ENCODE data around the gene NOS3.
A peak's percentile ranks its signal among the peaks of the same experiment; 100 is the strongest.
"Not testable (repeated sequence)": the region's sequence is repeated elsewhere in the genome, so short reads cannot be mapped to it uniquely, and the experiment has no call there.

NOS3 gene

DNA sequence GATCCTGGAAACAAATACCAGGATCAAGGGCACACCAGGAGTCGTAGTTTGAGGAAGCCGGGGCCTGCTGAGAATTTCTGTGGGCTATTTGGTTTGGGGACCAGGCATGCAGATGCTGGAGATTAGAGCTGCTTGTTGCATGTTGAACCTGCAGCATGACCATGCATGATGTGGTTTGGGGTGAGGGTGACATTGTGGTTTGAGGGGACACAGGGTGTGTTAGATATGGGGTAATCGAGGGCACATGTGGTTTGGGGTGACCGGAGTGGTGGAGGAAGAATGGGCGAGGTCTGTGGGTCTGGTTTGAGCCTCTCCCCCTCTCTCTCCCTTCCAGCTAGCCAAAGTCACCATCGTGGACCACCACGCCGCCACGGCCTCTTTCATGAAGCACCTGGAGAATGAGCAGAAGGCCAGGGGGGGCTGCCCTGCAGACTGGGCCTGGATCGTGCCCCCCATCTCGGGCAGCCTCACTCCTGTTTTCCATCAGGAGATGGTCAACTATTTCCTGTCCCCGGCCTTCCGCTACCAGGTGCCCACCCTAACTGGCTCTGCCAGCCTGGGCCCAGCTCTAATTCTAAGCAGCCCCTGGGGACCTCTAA is 10.2 kb downstream of the NOS3 start:
- DNase-seq (ENCODE audit: low read depth in 2 of 2): no peak

DNA sequence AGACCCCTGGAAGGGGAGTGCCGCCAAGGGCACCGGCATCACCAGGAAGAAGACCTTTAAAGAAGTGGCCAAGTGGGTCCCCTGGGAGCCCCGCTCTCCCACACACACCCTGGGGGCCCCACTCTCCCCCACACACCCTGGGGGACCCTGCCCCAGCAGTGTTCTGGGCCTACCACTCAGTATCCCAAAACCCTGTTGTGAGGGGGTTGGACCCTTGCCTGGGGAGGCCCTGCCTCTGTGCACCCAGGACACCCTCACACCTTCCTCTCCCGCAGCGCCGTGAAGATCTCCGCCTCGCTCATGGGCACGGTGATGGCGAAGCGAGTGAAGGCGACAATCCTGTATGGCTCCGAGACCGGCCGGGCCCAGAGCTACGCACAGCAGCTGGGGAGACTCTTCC is 10.7 kb downstream of the NOS3 start:
- no peak for DNase-seq (ENCODE audit: low read depth in 2 of 2)

DNA sequence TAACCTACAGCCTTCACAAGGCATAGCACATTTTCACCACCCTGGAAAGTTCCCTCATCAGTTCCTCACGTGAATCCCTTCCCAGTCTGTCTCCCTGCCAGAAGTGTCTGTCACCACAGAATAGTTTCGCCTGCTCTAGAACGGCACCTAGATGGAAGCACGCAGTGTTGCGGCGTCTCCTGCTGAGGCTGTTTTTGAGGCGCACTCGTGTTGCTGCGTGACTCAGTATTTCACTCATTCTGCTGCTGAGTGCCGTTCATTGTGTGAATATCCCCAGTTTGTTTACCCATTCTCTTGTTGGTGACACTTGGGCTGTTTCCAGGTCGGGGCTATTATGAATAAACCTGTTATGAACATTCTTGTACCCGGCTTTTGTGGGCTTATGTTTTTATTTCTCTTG is 12.8 kb downstream of the NOS3 start:
- DNase-seq (ENCODE audit: low read depth in 2 of 2): no peak

DNA sequence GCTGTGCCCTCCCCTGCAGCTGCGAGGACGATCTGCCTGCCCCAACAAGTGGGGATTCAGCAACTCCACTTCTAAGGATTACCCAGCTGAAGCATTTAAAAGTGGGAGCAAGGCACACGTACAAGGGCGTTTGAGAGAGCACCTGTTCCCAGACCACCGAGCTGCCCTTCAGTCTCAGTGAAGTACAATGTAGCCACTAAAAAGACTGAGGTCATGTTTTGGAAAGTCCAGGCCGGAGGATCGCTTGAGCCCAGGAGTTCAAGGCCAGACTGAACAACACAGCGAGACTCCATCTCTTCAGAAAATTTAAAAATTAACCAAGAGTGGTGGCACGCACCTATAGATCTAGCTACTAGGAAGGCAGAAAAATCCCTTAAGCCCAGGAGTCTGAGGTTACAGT is 14.7 kb downstream of the NOS3 start:
- no peak for DNase-seq (ENCODE audit: low read depth in 2 of 2)

DNA sequence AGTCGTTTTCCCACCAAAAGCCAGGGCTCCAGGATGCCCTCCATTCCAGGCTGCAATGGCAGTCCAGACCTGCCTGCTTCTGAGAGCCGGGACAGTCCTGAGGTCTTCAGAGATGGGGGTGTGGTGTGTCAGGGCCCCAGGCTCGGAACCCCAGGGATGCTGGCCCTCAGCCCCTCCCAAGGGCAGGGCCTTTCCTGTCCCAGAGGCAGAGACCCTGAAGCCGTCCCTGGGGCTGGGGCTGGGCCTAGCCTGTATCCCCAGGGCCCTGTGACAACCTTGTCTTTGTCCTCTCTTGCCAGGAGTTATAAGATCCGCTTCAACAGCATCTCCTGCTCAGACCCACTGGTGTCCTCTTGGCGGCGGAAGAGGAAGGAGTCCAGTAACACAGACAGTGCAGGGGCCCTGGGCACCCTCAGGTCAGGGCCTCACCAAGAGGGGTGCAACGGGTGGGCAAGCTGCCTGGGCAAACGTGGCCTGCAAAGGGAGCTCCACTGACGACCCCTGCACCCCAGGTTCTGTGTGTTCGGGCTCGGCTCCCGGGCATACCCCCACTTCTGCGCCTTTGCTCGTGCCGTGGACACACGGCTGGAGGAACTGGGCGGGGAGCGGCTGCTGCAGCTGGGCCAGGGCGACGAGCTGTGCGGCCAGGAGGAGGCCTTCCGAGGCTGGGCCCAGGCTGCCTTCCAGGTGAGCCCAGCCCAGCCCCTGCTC is 15.9 kb downstream of the NOS3 start:
- DNase-seq (ENCODE audit: low read depth in 2 of 2): no peak

DNA sequence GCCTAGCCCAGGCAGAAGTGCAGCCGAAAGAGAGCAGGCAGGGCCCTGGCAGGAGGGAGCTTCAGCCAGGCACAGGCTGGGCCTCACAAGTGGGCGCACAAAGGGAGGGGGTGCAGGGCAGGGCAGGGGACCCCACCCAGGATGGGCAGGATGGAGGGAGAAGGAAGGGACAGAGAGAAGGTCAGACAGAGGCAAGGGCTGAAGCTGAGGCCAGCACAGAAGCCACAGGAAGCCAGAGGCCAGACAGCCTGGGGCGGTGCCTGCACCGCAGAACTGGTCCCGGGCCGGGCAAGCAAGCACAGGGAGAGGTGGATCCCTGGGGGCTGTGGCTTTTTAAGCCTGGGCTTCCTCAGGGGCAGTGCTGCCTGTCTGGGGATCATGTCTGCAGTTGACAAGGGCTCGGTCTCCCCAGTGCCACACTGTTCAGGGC is 16.7 kb downstream of the NOS3 start:
- DNase-seq (ENCODE audit: low read depth in 2 of 2): no peak

DNA sequence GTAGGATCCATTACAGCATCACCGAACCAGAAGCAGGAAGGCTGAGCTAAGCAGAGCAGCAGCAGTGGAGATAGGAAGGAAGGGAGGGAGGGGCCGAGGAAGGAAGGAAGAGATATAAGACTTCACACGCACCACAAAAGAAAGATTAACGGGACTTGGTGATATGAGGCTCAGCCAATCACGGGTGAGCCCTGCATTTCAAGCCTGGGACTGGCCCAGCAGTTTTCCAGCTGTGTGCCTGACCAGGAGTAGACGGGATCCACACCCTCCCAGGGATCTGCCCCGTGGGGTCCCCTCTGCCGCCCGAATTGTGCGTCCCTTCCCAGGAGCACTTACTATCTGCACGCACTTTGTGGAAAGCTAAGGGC is 17.3 kb downstream of the NOS3 start:
- no peak for DNase-seq (ENCODE audit: low read depth in 2 of 2)

DNA sequence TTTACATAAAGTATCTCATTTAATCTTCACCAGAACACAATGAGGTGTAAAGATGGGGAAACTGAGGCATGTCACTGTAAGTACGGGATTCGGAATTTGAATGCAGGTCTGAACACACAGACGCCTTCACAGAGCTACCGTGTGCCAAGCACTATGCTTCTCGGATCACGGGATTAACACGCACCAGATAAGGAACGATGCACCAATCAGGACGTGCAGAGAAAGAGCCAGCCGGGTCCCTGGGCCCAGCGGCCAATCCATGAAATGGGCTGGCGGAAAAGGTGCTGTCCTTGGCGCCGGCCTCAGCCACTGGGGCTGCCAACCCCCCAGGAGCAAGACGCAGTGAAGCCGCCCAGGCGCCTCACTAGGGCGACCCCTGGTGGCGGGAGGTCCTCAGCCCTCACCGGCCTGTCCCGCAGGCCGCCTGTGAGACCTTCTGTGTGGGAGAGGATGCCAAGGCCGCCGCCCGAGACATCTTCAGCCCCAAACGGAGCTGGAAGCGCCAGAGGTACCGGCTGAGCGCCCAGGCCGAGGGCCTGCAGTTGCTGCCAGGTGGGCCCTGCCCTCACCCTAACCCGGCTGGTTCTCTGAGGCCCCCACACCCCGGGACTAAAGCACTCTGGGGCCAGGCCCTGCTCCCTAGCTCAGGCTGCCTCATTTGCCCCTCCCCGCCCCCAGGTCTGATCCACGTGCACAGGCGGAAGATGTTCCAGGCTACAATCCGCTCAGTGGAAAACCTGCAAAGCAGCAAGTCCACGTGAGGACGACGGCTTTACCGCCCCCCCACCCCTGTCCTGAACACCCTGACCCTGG is 17.9 kb downstream of the NOS3 start:
- peak; percentile 79 to 85 for DNase-seq (ENCODE audit: low read depth in 2 of 2)

DNA sequence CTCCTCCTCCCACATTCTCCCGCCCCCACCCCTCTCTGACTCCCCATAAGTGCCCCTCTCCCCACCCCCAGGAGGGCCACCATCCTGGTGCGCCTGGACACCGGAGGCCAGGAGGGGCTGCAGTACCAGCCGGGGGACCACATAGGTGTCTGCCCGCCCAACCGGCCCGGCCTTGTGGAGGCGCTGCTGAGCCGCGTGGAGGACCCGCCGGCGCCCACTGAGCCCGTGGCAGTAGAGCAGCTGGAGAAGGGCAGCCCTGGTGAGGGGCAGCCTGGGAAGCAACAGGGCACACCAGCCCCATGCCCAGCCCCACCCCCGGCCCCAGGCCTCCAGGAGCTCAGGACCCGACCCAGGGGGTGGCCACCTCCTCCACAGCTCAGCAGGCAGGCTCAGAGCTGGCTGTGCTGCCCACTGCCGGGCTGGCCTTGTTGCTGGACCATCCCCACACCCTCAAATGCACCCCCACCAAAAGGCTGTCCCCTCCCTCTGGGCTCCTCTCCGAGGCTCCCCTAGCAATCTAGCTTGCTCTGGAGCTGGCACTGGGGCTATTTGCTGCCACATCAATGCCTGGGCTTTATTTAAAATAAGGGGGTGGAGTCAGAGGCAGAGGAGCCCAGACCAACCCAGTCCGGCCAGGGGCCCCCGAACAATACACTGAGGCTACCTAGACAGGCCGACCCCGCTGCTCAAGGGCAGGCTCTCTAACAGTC is 18.7 kb downstream of the NOS3 start:
- no peak for DNase-seq (ENCODE audit: low read depth in 2 of 2)

DNA sequence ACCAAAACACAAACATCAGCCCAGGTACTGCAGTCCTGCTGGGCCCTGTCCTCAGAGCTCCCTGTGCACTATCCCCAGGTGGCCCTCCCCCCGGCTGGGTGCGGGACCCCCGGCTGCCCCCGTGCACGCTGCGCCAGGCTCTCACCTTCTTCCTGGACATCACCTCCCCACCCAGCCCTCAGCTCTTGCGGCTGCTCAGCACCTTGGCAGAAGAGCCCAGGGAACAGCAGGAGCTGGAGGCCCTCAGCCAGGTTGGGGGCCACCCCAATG is 19.2 kb downstream of the NOS3 start:
- DNase-seq (ENCODE audit: low read depth in 2 of 2): no peak

DNA sequence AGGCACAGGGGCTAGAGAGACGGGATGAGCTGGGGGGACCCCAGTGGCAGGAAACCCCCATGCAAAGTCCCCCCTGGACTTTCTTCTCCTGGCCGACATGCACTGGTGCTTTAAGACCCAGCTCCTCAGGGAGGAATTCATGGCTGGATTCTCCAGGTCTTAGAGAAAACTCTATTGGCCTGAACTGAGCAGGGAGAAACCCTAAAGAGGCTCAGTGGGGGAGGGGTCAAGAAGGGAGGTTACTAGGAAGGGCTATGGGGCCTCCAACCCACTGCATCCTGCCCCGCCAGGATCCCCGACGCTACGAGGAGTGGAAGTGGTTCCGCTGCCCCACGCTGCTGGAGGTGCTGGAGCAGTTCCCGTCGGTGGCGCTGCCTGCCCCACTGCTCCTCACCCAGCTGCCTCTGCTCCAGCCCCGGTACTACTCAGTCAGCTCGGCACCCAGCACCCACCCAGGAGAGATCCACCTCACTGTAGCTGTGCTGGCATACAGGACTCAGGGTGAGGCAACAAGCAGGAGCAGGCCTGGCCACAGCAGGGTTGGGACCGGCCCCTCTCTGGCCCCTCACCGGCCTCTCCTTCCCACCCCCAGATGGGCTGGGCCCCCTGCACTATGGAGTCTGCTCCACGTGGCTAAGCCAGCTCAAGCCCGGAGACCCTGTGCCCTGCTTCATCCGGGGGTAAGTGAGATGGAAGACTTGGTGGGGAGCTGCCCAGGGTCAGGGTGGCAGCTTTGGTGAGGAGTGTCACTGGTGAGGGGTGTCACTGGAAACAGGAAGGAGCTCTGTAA is 19.7 kb downstream of the NOS3 start:
- DNase-seq (ENCODE audit: low read depth in 2 of 2): no peak

DNA sequence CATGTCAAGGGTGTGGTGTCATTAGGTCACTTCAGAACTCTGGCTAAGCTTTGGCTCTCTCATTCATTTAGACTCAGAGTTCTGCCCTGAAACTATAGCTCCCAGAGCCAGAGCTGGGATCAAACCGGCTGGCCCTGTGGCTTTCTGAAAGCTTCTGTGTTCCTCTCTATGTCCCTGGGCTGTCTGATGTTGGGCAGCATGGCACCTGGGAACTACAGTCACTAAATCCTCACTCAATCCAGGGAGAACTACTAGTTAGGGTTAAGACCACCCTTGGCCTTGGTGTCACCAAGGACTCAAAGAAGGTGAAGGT is 20.2 kb downstream of the NOS3 start:
- no peak for DNase-seq (ENCODE audit: low read depth in 2 of 2)

DNA sequence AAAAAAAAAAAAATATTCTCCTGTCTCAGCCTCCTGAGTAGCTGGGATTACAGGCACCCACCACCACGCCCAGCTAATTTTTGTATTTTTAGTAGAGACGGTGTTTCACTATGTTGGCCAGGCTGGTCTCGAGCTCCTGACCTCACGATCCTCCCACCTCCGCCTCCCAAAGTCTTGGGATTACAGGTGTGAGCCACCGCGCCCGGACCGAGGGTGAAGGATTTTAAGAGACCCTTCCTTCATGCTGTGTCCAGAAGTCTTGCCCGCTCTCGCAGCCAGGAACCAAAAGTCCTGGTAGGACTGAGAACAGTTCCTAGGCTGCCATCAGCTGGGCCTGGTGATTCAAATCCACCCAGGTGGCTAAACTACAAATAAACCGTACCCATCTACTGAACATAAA is 20.8 kb downstream of the NOS3 start:
- not testable (repeated sequence) for DNase-seq (ENCODE audit: low read depth in 2 of 2)

DNA sequence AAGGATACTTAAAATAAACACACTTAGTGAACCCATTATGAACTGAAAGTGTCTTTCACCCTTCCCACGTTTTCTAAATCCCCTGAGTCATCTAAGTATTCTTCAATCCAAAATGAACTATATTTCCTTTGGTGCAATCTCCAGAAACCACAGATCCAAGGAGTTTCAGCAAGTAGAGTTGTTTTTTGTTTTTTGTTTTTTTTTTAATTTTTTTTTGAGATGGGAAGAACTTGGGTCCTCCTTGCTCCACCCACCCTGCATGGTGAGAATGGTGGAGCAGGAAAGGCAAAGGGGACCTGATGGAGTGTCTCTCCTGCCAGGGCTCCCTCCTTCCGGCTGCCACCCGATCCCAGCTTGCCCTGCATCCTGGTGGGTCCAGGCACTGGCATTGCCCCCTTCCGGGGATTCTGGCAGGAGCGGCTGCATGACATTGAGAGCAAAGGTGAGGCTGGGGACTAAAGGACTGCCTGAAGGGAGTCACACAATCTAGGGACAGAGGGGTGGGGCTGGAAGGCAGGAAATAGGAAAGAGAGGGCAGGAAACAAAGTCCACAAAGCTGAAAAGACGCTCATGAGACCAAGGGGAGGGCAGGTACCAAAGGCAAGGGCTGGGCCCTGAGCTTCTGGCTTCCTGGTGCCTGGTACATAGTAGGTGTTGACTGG is 21.3 kb downstream of the NOS3 start:
- no peak for DNase-seq (ENCODE audit: low read depth in 2 of 2)

DNA sequence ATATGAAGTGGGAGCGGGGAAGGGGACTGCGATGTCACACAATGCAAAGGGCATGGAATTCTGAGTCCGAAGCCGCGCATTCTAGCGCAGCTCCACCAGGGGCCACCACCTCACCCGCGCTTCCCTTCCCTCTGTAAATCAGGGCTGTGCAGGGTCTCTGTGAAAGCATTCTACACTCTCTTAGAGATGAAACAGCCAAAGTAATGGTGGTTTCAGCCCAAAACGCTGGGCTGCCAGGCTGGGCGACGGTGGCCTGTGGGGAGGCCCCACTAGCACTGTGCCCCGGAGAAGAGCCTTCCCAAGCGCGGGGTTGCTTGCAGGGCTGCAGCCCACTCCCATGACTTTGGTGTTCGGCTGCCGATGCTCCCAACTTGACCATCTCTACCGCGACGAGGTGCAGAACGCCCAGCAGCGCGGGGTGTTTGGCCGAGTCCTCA is 22.1 kb downstream of the NOS3 start:
- DNase-seq (ENCODE audit: low read depth in 2 of 2): no peak

DNA sequence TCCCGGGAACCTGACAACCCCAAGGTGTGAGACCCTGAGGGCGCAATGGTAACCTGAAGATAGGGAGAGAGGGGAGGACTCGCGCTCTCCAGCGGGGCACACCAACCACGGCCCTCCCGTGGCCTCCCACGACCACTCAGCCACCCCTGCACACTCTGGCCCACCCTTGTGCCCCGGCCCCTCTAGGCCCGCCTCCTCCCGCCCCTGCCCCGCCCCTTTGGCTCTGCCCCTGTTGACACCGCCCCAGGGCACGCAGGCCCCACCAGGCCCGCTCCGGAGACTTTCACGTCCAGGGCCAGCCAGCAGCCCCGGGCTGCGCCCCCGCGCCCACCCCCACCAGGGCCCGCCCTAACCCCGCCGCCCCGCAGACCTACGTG is 22.5 kb downstream of the NOS3 start:
- DNase-seq (ENCODE audit: low read depth in 2 of 2): no peak

DNA sequence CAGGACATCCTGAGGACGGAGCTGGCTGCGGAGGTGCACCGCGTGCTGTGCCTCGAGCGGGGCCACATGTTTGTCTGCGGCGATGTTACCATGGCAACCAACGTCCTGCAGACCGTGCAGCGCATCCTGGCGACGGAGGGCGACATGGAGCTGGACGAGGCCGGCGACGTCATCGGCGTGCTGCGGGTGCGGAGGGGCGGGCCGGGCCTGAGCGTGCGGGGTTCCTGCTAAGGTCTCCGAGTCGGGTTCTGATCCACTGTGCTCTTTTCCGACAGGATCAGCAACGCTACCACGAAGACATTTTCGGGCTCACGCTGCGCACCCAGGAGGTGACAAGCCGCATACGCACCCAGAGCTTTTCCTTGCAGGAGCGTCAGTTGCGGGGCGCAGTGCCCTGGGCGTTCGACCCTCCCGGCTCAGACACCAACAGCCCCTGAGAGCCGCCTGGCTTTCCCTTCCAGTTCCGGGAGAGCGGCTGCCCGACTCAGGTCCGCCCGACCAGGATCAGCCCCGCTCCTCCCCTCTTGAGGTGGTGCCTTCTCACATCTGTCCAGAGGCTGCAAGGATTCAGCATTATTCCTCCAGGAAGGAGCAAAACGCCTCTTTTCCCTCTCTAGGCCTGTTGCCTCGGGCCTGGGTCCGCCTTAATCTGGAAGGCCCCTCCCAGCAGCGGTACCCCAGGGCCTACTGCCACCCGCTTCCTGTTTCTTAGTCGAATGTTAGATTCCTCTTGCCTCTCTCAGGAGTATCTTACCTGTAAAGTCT is 23.1 kb downstream of the NOS3 start:
- peak; percentile 76 to 82 for DNase-seq (ENCODE audit: low read depth in 2 of 2)

DNA sequence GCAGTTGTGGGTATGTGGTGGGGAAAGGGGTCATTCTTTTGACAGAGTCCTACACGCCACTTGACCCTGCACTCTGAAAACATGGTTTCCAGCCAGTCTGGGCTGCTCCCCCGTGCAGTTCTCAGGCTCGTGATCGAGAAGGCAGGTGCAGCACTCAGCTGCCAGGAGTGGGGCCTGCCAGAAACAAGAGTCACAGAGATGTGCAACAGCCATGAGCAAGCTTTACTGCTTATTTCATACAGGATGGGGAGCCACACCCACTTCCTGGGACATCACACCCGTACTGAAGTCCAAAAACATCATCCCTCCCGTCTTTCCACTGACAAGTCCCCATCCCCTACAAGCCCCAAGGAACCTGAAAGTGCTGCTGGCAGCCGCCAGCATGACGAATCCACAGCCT is 24.1 kb downstream of the NOS3 start:
- no peak for DNase-seq (ENCODE audit: low read depth in 2 of 2)

DNA sequence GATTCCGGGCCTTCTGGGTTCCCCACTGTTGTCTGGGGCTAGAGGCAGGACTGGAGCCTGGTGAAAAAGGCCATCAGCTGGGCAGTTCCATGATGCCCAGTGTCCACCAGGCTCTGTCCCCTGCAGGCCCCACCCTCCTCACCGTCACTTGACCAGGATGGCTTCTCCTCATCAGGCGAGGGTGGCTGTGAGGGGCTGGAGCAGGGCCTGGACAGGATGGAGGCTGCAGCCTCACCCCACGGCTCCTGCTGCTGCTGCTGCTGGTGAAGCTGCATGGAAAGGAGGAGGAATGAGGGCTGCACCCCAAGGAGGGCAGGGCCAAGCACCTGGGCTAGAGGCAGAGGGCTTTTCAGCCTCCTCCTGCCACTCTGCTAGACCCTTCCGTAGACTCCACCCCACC is 25.1 kb downstream of the NOS3 start:
- DNase-seq (ENCODE audit: low read depth in 2 of 2): no peak

DNA sequence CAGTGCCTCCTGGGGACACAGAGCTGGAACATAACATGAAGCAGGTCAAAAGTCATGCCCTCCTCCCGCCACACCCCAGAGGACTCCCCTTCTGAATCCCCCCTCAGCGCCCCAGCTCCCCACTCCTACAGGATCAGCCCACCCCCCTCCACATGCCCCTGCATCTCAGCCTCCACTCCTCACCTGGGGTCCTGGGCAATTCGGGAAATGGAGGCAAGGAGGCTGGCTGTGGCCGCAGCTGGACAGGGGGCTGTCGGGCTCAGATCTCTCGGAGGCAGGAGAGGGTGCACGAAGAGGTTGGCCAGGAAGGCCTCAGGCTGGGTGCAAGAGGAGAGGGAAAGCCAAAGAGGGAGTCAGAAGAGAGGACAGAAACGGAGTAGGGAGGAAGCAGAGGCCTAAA is 25.7 kb downstream of the NOS3 start:
- DNase-seq (ENCODE audit: low read depth in 2 of 2): no peak

DNA sequence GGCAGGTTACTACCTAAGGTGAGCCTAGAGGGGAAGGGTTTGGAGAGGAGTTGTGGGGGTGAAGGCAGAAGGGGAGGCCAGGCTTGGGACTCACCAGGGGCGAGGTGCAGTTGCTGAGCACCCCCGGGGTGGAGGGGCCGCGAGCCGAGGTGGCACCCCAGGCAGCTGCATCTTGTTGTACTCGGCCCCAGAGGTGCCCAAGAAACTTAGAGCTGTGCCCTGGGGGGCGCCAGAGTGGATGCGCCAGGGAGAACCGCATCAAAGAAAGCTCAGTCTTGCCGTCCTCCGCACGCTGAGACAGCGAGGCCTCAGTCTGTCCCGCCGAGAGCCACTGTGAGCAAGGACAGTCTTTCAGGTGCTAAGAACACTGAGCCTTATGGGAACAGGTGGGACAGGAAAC is 26.1 kb downstream of the NOS3 start:
- no peak for DNase-seq (ENCODE audit: low read depth in 2 of 2)
